NCI-H128 (cell line): ENCODE data around the gene PEX14.

ENCODE experiments used
- DNase-seq: peaks from one replicate; lab custom pipeline; 2025; ENCODE audit not compliant: unreplicated experiment; lab: John Stamatoyannopoulos, UW

The PEX14 gene

GRCh38 chr1:10613861-10614260 is 139.1 kb downstream of the PEX14 start:
- no peak for DNase-seq

GRCh38 chr1:10614377-10615225 is 139.9 kb downstream of the PEX14 start:
- no peak for DNase-seq

- no peak for DNase-seq
Measured at GRCh38 chr1:10615332-10615731, 140.6 kb downstream of the PEX14 start.

GRCh38 chr1:10615932-10616671 is 141.4 kb downstream of the PEX14 start:
- no peak for DNase-seq

- DNase-seq, result no peak
Measured at GRCh38 chr1:10616696-10617095, 141.9 kb downstream of the PEX14 start.

GRCh38 chr1:10617318-10617717 is 142.6 kb downstream of the PEX14 start:
- DNase-seq, result no peak

GRCh38 chr1:10617931-10618885 is 143.5 kb downstream of the PEX14 start:
- DNase-seq, result no peak

GRCh38 chr1:10620776-10621175 is 146.0 kb downstream of the PEX14 start:
- DNase-seq, result no peak

- no peak for DNase-seq
Measured at GRCh38 chr1:10621906-10622305, 147.2 kb downstream of the PEX14 start.

GRCh38 chr1:10622910-10623685 is 148.3 kb downstream of the PEX14 start:
- DNase-seq, result no peak

GRCh38 chr1:10623686-10624145 is 149.0 kb downstream of the PEX14 start:
- DNase-seq, result no peak

GRCh38 chr1:10624256-10625050 is 149.7 kb downstream of the PEX14 start:
- no peak for DNase-seq

GRCh38 chr1:10625076-10625475 is 150.3 kb downstream of the PEX14 start:
- DNase-seq, result no peak

GRCh38 chr1:10625554-10625953 is 150.8 kb downstream of the PEX14 start:
- DNase-seq, result no peak

- no peak for DNase-seq
Measured at GRCh38 chr1:10626131-10626731, 151.5 kb downstream of the PEX14 start.

- no peak for DNase-seq
Measured at GRCh38 chr1:10626791-10627410, 152.2 kb downstream of the PEX14 start.

- no peak for DNase-seq
Measured at GRCh38 chr1:10628685-10629084, 153.9 kb downstream of the PEX14 start.

- DNase-seq, result no peak
Measured at GRCh38 chr1:10629091-10629815, 154.5 kb downstream of the PEX14 start.
